NCI-H526 treated with DMSO at 0.1 percent for 48 hours (cell line): Measurements from ENCODE around the gene ACSS2.

Source experiments
- DNase-seq: peaks from one replicate; lab custom pipeline; 2025; lab: John Stamatoyannopoulos, UW

ACSS2 gene

GRCh38 chr20:34915749-34916455, 39.5 kb downstream of the ACSS2 start:
- DNase-seq: no peak

DNA sequence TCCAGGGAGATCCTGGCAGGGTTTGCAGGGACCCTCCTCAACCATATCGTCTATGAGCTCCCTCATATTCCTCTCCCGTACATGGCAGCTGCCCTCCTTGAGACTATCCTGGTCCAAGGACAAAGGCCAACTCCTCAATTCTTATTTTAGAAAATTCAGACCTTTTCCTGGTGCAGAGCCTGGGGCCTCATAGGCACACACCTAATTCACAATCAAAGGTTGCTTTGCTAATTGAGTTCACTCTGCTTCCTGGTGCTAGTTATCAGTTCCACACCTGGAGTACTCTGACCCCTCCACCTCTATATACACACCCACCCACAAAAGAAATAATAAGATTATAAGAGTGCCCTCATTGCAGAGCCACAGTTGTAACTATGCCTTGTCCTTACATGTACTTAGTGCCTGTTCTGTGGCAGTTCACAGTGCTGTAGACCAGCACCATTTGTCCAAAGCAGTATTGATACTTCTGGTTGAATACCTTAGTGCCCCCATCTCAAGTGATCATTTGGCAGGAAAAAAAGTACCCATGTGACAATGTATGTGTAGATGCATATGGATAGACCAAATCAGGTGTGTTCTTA, 40.5 kb downstream of the ACSS2 start:
- DNase-seq: no peak

- no peak for DNase-seq
Measured at GRCh38 chr20:34920055-34920454, 43.6 kb downstream of the ACSS2 start.

GRCh38 chr20:34921436-34921835, 45.0 kb downstream of the ACSS2 start:
- DNase-seq: no peak

DNA sequence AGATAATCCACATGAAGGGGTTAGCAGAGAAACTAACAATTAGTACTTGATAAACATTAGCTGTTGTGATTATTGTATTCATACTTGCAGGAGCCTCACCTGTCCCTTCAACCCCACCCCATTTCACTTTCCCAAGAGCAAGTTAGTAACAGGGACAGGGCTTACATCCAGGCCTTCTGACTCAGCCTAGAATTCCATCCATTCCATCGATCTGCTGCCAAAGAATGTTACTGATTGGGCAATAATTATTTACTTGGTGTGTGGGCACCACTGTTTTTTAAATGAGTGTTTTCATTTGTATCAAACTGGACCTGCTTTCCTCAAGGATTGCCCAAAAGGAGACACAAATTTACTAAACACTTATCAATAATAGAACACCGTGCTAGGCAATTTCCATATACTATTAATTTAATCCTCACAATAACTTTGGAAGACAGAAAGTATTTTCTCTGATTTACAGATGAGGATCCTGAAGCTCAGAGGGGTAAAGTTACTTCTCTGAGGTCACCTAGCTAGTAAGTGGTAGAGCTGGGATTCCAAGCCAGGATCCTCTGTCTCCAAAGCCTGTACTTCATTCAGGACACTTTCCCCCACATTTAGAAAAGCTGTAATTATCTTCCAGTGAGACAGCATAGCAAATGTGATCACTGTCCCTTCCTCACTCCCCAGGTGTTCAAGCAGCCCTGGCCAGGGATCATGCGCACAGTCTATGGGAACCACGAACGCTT, 46.4 kb downstream of the ACSS2 start:
- DNase-seq: no peak

GRCh38 chr20:34923414-34923813, 47.0 kb downstream of the ACSS2 start:
- no peak for DNase-seq

- no peak for DNase-seq
Measured at GRCh38 chr20:34925341-34925740, 48.9 kb downstream of the ACSS2 start.

DNA sequence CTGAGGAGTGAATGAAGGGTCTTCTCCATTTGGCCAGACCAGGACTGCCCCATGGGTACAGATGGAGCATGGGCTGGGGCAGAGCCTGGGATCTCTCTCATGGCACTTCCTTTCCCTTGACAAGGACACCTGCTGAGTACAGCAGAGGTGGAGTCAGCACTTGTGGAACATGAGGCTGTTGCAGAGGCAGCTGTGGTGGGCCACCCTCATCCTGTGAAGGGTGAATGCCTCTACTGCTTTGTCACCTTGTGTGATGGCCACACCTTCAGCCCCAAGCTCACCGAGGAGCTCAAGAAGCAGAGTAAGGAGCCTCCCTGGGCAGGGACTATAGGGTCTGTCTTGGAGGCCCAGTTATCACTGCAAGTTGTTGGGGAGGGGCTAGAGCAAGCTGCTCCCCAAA, 49.6 kb downstream of the ACSS2 start:
- no peak for DNase-seq

GRCh38 chr20:34926581-34926980, 50.2 kb downstream of the ACSS2 start:
- no peak for DNase-seq

- DNase-seq: no peak
Measured at GRCh38 chr20:34927736-34928135, 51.3 kb downstream of the ACSS2 start.

- no peak for DNase-seq
Measured at GRCh38 chr20:34928411-34928810, 52.0 kb downstream of the ACSS2 start.

DNA sequence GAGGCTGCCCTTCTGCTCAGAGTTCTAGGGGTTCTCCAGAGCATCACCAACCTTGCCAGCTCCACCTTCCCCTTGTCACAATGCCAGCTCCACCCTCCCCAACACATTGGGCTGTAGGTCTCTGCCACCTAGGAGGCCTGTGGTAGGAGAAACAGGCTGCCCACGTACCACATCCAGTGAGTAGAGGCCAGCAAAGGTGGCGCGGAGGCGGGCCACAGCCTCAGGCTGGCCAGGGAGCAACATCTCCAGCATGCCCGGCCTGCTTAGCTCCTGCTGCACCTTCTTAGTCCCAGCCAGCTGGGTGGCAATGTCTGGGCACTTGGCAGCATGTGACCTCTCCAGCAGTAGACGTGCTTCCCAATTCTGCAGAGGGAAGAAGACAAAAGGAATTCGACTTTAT, 55.4 kb downstream of the ACSS2 start:
- DNase-seq: no peak

GRCh38 chr20:34938466-34939163, 62.2 kb downstream of the ACSS2 start:
- DNase-seq: no peak

- no peak for DNase-seq
Measured at GRCh38 chr20:34940081-34940481, 63.7 kb downstream of the ACSS2 start.

- no peak for DNase-seq
Measured at GRCh38 chr20:34941226-34941625, 64.8 kb downstream of the ACSS2 start.

- DNase-seq: no peak
Measured at GRCh38 chr20:34942301-34942700, 65.9 kb downstream of the ACSS2 start.

DNA sequence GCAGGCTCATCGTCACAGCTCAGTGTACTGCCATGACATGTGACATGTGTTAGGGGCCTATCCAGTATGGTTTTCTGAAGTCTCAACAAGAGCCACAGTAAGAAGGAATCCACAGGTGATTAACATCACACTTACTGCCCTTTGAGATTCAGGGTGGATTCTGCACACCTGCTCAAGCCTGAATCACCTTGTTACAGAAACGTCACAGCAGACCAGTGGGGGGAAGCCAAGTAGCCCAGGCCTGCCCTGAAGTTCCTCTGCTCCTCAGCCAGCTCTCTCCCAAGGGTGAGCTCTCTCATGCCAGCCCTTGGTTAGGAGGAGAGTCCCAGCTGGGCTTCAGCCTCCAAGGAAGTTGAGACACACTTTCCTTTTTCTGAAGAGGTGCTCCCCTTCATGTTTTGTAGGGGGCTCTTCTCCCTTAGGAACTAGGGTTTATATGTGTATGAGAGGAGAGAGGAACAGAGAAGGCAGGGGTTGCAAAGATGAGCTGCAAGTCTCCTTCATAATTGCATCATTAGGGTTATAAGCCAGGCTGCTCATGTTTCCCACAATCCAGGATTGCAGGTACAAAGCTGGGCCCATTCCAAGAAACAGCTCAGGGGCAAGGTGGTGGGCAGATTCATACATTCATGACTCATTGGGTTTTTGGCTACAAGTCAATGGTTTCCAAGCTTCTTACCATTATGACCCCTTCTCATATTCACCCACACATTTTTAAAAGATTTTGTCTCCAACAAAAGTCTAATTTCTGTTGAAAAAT, 67.6 kb downstream of the ACSS2 start:
- no peak for DNase-seq

DNA sequence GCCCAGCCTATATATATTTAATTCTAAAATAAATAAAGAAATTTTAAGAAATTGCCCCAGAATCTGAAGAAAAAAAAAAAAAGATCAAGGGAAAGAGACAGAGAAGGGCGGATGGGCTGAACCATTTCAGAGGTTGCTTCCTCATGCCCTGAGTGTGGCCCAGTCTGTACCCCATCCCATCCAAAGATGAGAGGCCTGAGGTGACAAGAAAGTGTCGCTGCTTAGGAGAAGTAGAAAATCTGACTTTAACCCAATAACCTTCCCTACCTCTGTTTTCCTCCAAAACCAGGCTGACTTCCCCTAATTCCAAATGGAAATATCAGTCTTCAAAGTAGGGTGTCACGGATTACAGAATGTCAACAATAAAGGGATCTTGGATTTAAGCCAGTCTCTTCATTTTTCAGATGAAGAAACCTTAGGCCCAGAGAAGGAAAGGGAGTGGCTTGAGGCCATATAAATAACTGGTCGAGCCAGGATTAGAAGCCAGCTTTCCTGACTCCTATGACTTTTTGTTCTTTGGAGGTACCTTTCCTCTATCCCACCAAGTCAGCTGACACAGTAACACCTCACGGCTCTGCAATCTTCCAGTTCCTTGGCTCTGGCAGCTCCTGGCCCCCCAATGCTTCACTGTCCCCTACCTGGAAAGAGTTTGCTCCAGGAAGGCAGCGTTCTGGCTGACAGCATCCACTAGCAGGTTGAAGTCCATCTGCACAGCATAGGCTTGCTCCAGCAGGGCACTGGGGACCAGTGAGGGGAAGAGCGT, 69.1 kb downstream of the ACSS2 start:
- DNase-seq: no peak

DNA sequence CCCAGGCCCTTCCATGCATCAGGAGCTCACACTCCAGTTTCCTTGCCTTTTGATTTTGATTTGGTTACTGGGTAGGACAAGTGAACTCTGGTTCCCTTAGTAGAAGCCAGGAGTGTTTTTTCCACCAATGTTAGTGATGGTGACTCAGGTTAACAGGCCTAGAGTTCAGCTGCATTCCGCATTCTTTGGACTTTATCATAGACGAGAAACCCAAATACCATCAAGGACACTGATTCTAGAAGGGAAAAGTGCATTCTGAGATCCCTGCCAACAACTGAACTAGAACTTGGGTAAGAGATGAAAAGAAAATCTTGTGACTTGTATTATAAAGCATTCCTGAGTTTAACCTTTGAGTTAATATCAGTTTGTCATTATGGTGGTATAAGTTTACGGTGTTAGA, 70.2 kb downstream of the ACSS2 start:
- DNase-seq: no peak

DNA sequence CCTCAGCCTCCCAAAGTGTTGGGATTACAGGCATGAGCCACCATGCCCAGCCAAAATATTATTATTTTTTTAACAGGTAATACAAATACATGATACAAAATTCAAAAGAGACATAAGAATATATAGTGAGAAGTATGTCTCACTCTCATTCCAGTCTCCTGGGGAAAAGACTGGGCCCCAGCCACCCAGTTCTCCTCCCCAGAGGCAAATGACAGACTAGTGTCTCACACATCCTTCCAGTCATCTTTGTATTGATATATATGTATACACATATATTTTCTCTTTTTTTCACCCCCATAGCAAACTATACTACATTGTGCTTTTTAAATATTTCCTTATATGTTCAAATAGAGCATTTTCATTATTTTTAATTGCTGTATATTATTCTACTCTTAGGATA, 70.9 kb downstream of the ACSS2 start:
- DNase-seq: no peak

DNA sequence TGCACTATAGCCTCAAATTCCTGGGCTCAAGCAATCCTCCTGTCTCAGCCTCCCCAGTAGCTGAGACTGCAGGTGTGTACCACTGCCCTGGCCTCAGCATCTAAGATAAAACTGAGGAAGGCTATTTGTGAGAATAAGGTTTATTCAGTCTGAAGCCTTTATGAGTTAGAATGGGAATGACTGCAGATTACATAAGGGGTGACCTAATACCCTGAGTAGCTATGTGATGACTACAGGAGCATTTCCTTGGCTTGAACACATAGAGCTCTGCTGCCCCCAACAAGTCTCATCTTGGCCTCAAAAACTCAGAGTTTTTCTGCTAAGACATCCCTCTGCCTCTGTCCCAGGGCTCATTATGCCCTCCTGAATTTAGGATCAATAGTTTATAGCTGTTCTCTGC, 71.6 kb downstream of the ACSS2 start:
- no peak for DNase-seq
